G401.6 (cell line): Measurements from ENCODE around the gene YAF2.

Experiments used
- FAIRE-seq: peaks from 2 replicates; lab custom pipeline; 2012; peaks lifted over from hg19 to GRCh38; lab: Jason Lieb, UNC

YAF2 gene, protein sequence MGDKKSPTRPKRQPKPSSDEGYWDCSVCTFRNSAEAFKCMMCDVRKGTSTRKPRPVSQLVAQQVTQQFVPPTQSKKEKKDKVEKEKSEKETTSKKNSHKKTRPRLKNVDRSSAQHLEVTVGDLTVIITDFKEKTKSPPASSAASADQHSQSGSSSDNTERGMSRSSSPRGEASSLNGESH

GRCh38 chr12:42238240-42239140, at the start of gene YAF2:
Gene YAF2 (minus strand): TSS chr12:42238248. CDS start chr12:42238180, 68 bp downstream.
- no peak for FAIRE-seq

- no peak for FAIRE-seq
These were observed 48.7 kb upstream of the YAF2 start for GRCh38 chr12:42286741-42287140.

DNA sequence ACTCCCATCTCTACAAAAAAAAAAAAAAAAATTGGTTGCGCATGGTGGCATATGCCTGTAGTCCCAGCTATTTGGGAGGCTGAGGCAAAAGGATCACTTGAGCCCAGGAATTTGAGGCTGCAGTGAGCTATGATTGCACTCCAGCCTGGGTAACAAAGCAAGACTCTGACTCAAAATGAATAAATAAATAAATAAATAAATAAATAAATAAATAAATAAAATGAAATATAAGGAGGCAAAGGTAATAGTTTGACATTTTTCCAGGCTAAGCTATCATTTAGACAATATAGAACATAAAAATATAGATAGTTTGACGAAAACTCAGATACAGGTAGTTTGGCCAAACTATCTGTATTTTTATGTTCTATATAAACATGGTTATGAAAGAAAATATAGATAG, 47.4 kb upstream of the YAF2 start:
- FAIRE-seq: no peak

DNA sequence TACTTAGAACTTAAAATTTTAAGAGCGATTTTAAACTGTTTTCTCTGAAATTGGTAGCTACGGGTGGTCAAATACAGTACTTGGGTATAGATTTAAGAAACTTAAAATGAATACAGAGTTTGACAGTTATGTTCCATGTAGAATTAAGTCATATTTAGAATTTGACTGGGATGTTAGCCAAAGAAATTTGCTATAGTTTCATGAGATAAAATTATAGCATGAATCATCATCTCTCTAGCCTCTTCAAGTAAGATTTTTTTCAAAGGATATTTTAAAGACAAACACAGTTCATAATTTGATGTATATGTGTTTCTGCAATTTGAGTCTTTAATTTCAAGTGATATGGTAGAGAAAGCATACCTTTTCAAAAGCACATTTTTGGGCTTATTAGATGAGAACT, 46.8 kb upstream of the YAF2 start:
- FAIRE-seq: no peak

- no peak for FAIRE-seq
These were observed 46.1 kb upstream of the YAF2 start for GRCh38 chr12:42284157-42284556.

- FAIRE-seq: no peak
These were observed 45.7 kb upstream of the YAF2 start for GRCh38 chr12:42283739-42284138.

- FAIRE-seq: no peak
These were observed 44.2 kb upstream of the YAF2 start for GRCh38 chr12:42282294-42282693.

GRCh38 chr12:42281844-42282243, 43.8 kb upstream of the YAF2 start:
- FAIRE-seq: no peak

DNA sequence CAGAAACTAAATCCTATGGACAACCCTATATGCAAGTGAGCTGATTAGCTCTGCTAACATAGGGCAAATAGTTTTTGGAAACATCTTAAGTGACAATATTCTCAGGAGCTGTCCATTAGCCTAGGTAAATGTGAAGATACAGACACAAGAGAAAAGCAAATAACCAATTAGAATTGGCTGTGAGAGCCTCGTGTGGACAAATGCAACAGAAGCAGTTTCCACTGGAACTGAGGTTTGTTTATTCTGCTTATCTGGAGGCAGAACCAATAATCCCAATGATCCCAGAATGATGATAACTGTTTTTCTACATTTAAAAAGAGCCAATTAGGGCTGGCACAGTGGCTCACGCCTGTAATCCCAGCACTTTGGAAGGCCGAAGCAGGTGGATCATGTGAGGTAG, 43.2 kb upstream of the YAF2 start:
- FAIRE-seq: no peak

DNA sequence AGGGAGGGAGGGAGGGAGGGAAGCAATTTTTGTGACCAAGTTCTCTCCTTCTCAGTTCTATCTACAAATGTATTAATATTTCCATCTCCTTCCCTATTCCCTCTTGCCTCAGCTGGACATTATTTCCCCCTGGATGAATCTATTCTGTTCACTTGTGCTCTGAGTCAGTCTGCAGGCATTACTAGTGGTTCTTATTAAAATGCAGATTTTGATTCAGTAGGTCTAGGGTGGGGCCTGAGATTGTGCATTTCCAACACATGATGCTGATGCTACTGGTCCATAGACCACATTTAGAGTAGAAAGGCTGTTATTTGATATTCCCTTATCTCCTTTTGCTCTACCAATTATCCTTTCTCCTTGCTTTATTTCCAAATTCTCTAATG, 40.1 kb upstream of the YAF2 start:
- FAIRE-seq: no peak

GRCh38 chr12:42277396-42278127, 39.5 kb upstream of the YAF2 start:
- FAIRE-seq: no peak

DNA sequence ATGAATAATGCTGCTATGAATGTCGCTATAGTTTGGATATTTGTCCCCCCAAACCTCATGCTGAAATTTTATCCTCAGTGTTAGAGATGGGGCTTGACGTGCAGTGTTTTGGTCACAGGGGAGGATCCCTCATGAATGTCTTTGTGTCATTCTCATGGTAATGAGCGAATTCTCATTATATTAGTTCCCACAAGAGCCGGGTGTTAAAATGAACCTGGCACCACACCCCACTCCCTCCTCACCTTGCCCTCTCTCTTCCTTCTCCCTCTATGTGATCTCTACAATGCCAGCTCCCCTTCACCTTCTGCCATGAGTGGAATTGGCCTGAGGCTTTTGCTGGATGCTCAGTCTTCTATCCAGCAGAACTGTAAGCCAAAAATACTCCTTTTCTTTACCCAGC, 37.5 kb upstream of the YAF2 start:
- no peak for FAIRE-seq

GRCh38 chr12:42273706-42274105, 35.7 kb upstream of the YAF2 start:
- FAIRE-seq: no peak

- FAIRE-seq: no peak
These were observed 32.5 kb upstream of the YAF2 start for GRCh38 chr12:42270596-42270995.

DNA sequence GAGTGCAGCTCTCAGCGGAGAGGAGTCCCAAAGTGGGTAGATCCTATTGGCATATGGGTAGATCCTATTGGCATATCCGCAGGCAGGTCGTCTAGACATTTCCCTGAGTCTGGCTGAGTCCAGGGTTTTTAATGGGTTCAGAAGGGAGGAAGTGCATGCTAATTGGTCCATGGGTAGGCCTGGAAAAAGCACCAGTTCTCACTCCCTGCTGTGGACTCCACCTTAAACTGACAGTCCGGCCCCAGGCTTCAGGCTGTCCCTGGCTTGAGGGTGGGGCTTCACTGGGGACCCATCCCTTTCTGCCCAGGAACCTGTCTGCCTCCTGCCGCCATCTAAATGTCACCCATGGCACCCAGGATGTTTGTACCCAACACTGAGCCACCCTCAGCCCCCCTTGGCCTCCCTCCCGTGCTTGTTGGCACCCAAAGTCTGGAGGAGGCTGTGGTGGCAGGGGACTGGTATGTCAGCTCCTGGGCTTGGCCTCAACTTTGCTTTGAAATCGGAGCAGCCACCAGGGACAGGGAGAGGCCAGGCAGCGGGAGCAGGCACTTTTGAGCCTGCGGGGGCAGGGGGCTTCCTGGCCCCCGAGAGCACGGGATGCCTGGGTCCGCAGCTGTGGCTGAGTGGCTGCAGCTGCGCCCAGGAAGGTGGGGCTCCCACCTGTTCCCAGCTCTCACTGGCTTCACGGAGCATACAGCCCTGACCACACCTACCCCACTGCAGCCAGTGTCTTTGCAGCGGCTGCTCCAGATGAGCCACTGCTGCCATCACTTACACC, 29.6 kb upstream of the YAF2 start:
- FAIRE-seq: no peak

DNA sequence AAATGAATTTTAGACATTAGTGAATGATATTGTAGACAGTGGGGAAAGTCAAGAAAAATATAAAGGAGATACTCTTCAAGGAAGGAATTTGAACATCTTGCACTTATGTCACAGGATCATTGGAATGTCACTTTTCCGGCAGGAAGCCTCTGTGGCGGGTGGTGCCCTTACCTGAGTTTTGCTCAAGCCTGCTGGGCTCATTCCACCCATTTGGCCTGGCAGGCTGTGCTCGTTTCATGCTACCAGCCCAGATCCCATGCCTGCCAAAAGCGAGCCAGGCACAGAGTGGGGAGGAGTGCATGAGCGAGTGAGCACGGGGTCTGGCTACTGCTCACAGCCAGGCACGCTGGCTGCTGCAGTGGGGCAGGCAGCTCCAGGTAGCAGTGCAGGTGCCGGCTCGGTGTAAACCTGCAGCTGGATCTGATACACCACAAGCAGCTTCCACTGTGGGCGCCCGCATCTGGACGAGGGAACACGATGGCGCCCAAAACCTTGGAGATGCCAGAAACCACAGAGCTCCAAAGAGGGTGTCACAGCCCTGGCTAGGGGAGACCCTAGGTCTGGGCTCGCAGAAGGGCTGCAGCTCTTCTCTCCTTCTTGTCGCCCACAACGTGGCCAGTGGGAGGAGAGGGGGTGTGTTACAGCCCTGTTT, 28.7 kb upstream of the YAF2 start:
- FAIRE-seq: no peak

DNA sequence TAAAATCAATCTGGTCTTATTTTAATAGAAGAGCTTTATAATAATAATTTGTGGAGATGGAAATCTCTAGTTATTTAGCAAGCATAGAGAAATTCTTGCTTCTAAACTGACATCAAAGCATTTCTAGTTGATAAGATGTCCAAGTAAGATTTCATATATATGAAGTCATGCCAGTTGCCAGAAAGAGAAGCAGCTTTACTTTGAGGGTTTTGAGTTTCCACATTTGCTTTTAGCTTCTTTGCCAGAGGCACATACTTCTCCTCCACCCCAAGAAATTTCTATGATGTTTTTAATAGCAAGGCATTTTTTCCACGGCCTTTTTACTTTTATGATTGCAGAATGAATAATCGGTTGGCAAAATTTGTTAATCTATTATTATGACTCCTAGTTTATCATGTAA, 24.2 kb upstream of the YAF2 start:
- no peak for FAIRE-seq

- FAIRE-seq: no peak
These were observed 23.7 kb upstream of the YAF2 start for GRCh38 chr12:42261708-42262107.

GRCh38 chr12:42260518-42260917, 22.5 kb upstream of the YAF2 start:
- FAIRE-seq: no peak

DNA sequence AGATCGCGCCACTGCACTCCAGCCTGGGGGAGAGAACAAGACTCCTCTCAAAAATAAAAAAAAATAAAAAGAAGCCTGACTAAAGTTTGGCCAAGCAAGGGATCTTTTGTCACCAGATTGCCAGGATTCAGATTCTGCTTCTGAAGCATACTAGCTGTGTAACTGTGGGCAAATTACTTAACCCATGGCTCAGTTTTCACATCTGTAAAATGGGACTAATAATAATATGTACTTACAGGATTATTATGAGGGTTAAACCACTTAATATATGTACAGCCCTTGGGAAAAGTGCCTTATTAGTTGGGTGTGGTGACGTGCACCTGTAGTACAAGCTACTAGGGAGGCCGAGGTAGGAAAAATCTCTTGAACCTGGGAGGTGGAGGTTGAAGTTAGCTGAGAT, 21.7 kb upstream of the YAF2 start:
- no peak for FAIRE-seq

DNA sequence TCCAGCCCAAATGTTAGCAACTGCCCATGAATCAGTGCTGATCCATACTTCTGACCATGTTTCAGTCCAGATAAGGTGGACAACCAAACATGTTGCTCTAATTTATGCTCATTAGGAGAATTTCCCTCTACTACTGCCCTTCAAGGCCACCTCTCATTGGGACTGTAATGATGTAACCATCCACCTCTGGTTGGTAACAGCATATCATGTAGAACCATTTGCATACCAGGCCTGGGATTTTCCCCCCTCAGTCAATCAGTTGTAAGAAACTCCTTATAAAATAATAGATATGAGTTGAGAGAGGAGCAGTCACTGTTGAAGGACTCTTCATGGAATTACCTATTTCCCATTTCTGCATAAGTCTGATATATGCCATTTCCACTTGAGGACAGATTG, 17.8 kb upstream of the YAF2 start:
- no peak for FAIRE-seq
